GM12892 (cell line): Measurements from ENCODE around the gene SLU7.

ENCODE experiments used
- POLR2AphosphoS5 ChIP-seq: IDR thresholded peaks from 2 replicates; pipeline ENCODE4 v1.6.1; 2011; ENCODE audit warnings: low read depth, low read length, control low read depth
- TAF1 ChIP-seq: IDR thresholded peaks from 2 replicates; pipeline ENCODE4 v1.6.1; 2011; ENCODE audit warnings: low read depth, mild to moderate bottlenecking, control low read depth, low read length, borderline replicate concordance

GRCh38 chr5:160357394-160357793, 61.5 kb downstream of the SLU7 start:
- TF ChIP-seq POLR2AphosphoS5 (no peak), TAF1 (no peak)
